Measurements from ENCODE around the gene WDR76.

GRCh38 chr15:43916326-43916660, 89.5 kb downstream of the WDR76 start:
- TF ChIP-seq CTCF (conservative IDR thresholded peaks at IDR 0.05; ENCODE audit: low read length) (no peak), EZH2phosphoT487 (IDR thresholded peaks at IDR 0.05; ENCODE audit: borderline replicate concordance) (no peak)
